ENCODE measurements around the gene COPS9.

Gene COPS9

GRCh38 chr2:240109386-240109785 lies 26.7 kb downstream of the COPS9 start:
- DNase-seq (ENCODE audit: low spot score): no peak

GRCh38 chr2:240107477-240107796 lies 28.7 kb downstream of the COPS9 start:
- no peak for DNase-seq (ENCODE audit: low spot score)

- DNase-seq (ENCODE audit: low spot score): no peak
Observed at GRCh38 chr2:240106765-240107476, 29.2 kb downstream of the COPS9 start.

- no peak for DNase-seq (ENCODE audit: low spot score)
Observed at GRCh38 chr2:240105982-240106381, 30.1 kb downstream of the COPS9 start.

DNA sequence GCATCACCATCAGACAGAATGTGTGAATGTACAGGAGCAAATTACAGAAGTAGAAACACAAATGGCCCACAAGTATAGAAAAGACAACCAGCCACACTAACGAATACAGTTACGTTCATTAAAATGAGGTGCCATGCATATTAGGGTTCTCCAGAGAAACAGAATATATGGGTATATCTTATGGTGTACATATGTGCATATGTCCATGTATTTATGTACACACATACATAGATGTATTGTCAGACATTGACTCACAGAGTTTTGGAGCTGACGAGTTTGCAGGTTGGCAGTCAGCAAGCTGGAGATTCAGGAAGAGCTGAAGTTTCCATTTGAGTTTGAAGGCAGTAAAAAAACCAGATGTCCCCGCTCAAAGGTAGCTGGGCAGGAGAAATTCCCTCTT lies 33.0 kb downstream of the COPS9 start:
- no peak for DNase-seq (ENCODE audit: low spot score)

DNA sequence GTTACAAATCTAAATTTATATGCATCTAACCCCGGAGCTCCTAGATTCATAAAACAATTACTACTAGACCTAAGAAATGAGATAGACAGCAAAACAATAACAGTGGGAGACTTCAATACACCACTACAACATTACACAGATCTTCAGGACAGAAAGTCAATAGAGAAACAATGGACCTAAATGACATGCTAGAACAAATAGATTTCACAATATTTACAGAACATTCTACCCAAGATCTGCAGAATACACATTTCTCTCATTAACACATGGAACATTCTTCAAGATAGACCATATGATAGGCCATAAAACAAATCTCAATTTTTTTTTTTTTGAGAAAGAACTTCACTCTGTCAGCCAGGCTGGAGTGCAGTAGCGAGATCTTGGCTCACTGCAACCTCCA lies 37.8 kb downstream of the COPS9 start:
- DNase-seq (ENCODE audit: low spot score): no peak

DNA sequence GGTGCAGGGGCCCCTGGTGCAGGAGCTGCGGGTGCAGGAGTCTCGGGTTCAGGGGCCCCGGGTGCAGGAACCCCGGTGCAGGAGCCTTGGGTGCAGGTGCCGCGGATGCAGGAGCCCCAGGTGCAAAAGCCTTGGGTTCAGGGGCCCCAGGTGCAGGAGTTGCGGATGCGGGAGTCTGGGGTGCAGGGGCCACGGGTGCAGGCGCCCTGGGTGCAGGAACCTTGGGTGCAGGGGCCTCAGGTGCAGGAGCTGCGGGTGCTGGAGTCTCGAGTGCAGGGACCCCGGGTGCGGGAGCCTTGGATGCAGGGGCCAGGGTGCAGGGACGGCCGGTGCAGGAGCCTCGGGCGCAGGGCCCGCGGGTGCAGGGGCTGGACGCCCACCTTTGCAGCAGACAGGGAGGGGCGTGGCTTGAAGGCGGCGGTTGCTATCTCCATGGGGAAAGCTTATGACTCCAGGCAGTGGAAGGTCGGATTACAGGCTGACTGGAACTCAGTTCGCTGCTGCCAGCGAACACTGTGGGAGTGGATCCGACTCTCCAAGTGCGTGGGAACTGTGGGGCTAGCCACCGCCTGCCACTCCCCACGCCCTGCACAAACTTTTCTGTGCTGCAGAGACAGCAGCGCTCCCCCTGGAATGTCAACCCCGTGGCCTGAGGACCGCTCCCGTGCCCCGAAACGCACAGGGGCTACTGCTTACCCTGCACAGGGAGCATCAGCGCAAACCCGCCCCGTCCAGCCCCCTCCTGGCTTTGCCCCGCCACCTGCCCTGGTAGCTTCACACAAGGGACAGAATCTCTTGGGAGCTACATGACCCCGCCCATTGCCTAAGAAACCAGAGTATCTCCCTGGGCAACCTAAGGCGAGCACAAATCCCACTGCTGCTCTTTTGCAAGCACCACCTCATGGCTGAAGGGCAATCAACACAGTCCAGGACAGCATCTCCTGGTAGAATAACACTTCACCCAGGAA lies 40.3 kb downstream of the COPS9 start:
- no peak for DNase-seq (ENCODE audit: low spot score)

DNA sequence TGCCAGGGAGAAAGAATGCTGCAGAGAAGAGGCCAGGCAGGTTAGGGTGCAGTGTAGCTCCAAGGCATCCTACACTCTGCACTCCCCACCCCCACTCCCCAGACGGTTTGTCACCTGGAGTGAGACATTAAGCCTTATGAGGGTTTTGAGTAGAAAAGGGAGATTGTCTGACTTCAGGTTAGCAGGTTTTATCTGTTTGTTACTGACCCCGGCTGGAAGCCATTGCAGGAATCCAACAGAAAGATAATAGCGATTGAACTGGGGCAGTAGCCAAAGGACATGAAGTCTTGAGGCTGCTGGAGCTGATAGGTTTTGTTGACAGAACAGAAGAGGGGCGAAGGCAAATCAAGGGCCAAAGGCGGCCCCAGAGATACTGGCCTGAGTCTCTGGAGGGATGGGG lies 46.8 kb downstream of the COPS9 start:
- DNase-seq (ENCODE audit: low spot score): no peak

- no peak for DNase-seq (ENCODE audit: low spot score)
Observed at GRCh38 chr2:240086563-240086962, 49.5 kb downstream of the COPS9 start.

Data from CD4-positive, alpha-beta T cell treated with Interleukin-2 at 100 ng/mL for 4 hours (primary cell).